Measurements from ENCODE around the gene CASKIN1.

The CASKIN1 gene

DNA sequence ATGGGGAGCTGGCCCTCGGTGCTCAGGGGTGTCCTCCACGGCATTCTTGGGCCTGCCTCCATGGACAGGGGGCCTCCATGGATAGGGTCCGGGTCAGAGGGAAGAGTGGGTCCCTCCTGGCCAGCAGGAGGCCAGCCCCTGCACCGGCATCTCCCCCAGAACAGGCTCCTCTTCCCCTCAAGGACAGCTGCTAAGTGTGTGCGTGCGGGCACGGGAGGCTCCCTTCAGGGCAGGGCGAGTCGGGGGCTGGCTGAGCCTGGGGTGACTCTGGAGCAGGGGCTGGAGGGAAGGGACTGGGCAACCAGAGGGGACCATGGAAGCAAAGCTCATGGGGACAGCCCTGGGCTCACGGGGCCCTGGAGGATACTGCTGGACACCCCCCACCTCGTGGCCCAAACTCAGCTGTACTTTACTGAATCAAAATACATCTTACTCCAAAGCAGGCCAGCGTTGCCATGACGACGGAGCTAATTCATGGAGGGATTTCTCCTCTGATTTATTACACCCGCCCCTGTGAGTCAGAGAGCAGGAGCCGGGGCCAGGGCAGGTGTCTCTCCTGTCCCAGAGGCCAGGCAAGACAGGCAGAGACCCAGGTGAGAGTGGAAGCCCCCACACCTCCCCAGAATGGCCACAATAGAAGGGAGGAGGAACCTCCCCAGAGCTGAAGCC lies 2.1 kb downstream of the CASKIN1 start:
- in situ Hi-C loops (cut with MboI; ENCODE audit: low sequenced_read_pairs) = no loop called here

DNA sequence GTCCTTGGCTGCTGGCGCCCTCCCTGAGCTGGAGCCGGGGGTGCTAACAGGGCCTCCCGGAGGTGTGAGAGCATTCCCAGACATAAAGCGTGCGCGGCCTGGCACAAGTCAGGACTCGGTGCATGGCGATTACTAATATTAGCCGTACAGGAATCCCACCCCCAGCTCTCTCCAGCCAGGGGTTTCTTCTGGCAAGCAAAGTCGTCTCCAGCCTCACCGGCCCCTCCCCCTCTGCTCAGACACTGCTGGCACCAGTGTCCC lies 5.0 kb downstream of the CASKIN1 start:
- in situ Hi-C loops (cut with MboI; ENCODE audit: low sequenced_read_pairs) = no loop called here

DNA sequence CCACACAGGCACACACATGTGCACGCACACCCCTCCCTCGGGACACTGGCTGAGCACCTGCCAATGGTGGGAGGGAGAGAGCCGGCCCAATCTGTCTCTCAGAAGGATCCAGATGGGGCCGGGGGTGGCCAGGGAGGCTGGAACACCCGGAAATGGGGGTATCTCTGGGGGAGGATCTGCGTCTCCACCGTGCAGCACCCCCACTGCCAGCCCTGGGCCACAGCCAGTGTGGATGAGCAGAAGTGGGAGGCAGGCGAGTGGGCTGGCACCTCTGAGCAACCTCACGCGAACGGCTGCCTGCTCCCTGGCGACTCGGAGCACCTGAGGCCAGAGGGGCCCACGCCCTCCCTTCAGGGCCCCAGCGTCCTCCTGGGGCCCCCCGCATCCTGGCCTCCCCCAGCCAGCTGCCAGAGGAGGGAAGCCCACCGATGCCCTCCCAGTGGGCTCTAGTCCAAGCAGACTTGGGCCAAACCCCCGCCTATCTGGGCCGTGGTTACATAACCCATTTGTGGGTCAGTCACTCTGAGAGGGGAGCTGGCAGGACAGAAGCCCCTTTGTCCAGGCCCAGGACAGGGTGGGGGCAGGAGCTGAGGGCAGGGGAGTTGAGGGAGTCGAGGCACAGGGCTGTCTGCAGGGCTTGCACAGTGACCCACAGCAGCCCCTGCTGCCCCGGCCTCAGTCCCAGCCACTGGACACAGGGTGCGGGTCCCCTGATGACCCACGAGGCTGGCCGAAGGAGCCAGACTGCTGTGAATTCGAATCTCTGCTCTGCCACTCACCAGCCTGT lies 5.6 kb downstream of the CASKIN1 start:
- in situ Hi-C loops (cut with MboI; ENCODE audit: low sequenced_read_pairs) = no loop called here

DNA sequence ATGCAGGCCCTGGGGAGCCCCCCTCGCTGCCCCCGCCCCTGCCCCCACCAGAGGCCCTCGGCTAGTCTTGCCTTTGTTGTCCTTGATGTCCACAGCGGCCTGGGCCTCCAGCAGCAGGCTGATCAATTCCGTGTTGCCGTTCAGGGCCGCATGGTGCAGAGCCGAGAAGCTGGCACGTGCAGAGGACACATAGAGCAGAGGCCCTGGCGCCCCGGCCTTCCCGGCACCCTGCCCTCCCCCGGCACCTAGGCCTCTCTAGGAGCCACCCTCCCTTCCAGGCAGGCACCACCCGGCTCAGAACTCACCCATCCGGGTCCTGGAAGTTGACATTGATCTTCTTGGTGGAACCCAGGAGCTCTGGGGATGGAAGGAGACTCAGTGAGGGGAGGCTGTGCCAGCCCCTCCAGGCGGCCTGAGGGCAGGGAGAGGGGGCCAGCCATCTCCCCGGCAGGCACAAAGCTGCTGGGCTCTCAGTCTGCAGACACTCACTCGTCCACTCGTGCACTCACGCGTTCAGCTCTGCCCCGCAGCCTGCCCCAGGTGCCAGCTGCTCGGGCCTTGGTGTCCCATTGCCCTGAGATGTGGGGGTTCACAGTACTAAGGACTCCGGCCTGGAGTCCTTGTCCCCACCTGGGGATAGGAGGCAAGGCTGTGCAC lies 6.3 kb downstream of the CASKIN1 start:
- in situ Hi-C loops (cut with MboI; ENCODE audit: low sequenced_read_pairs) = no loop called here

DNA sequence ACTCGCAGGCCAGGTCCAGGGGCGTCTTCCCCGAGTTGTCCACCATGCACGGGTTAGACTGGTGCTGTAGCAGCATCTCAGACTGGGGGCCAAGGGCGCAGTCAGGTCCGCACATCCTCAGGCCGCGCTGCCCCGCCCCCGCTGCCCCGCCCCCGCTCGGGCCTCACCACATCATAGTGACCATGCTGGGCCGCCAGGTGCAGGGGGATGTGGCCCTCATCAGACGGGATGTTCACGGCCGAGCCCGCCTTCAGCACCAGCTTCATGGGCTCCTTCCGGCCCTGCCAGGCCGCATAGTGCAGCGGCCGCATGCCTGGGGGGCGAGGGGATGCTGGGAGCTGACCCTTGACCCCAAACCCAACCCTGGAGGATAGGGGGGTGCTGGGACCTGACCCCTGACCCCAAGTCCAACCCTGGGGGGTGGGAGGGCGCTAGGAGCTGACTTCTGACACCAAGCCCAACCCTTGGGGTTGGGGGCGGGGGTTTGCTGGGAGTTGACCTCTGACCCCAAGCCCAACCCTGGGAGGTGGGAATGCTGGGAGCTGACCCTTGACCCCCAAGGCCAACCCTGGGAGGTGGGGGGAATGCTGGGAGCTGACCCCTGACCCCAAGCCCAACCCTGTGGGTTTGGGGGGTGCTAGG lies 7.0 kb downstream of the CASKIN1 start:
- in situ Hi-C loops (cut with MboI; ENCODE audit: low sequenced_read_pairs) = no loop called here

DNA sequence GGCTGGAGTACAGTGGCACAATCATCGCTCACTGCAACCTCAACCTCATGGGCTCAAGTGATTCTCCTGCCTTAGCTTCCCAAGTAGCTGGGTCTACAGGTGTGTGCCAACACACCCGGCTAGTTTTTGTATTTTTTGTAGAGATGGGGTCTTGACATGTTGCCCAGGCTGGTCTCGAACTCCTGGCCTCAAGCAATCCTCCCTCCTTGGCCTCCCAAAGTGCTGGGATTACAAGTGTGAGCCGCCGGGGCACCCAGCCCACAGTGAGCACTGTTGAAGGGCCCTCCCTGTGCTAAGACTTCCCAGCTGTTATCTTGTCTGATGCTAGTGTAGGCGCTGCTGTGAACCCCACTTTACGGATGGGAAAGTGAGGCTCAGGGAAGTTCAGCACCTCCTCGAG lies 8.0 kb downstream of the CASKIN1 start:
- in situ Hi-C loops (cut with MboI; ENCODE audit: low sequenced_read_pairs) = no loop called here

DNA sequence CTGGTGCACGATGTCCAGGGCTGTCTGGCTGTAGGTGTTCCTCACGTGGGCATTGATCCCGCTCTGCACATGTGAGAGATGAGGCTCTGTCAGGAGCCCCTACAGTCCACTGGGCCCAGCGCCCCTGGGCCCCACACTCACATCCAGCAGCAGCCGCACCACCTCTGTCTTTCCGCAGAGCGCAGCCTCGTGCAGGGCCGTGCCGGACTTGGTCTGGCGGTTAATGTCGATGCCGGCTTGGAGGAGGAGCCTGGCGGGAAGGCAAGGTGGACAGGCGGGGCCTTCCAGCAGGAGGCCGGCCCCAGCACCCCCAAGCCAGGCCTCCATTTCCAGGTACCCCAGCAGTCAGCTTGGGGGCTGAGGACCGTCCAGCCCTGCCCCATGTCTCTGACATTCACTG lies 9.2 kb downstream of the CASKIN1 start:
- in situ Hi-C loops (cut with MboI; ENCODE audit: low sequenced_read_pairs) = no loop called here

DNA sequence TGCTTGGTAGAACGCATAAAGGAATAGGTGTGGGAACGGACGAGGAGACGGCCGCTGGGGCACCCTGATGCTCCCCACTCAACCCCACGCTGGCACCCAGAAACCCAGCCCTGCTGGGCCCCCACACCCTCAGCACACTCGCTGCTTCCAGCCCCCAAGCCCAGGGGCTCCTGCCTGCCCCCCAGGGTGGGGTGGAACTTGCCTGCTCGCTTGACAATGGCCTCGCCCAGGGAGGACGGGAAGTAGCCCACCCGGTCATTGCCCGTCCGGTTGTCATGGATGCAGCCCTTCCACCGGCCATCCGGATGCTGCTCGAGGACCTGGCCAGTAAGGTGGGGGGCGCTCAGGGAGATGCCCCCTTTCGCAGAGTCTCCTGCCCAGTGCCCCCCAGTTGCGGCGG lies 9.9 kb downstream of the CASKIN1 start:
- in situ Hi-C loops (cut with MboI; ENCODE audit: low sequenced_read_pairs) = no loop called here

DNA sequence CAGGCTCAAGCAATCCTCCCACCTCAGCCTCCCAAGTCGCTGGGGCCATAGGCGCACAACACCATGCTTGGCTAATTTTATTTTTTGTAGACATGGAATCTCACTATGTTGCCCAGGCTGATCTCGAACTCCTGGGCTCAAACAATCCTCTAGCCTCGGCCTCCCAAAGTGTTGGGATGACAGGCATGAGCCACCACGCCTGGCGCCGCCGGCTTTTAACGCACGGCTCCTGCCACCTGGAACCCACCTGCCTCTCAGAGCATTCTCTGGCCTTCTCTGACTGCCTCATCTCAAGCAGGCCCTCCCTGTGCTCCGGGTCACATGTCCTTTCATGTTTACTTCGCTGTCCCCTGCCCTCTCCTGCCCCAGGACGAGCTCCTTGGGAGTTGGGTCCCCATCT lies 10.3 kb downstream of the CASKIN1 start:
- in situ Hi-C loops (cut with MboI; ENCODE audit: low sequenced_read_pairs) = no loop called here

DNA sequence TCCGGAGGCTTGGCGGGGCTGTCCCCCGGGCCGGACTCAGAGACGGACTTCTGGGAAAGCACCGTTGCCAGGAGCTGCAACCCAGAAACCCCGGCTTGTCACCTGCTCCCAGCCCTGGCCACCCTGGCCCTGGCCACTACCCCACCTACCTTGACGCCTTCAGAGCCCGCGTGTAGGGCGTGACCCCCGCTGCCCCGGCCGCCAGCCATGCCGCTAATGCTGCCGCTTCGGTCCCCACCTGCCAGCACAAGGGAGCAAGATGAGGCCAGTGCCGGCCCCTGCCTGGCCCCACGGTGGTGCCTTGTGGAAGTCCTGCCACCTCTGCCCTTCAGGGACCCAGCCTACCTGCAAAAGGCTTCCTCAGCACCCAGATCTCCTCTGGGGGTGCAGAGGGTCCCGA lies 11.4 kb downstream of the CASKIN1 start:
- in situ Hi-C loops (cut with MboI; ENCODE audit: low sequenced_read_pairs) = no loop called here

DNA sequence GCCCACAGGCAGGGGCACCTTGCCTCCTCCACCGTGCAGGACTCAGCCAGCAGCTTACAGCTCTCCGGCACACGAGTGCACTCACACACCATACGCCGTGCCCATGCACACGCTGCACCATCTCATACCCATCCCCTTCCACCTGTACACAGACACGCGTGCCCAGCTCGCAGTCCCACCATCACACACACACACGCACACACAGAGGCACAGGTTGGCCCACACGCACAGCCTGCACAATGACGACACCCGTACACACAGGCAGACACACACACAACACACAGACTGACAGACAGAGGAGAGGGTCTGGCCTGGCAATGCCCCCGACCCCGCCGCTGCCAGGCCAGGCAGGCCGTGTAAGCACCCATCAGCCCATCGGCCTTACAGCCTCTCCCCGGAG lies 12.1 kb downstream of the CASKIN1 start:
- in situ Hi-C loops (cut with MboI; ENCODE audit: low sequenced_read_pairs) = no loop called here

DNA sequence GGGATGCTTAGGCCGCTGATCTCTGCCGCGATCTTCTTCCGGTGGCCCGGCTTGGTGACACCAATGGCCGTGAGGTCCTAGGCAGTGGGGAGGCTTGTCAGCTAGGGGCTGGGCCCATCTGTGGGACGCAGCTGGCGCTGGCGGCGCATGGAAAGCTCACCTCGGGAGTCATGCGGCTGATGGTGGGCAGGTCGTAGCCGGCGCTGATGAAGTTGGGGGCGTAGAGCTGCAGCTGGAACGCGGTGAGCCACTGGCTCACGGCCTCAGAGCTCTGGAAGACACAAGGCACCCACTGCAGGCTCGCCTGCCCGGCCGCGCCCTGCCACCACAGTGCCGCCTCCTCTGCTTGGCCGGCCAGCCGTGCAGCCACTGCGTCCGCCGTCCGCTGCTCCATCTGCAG lies 12.7 kb downstream of the CASKIN1 start:
- in situ Hi-C loops (cut with MboI; ENCODE audit: low sequenced_read_pairs) = no loop called here

DNA sequence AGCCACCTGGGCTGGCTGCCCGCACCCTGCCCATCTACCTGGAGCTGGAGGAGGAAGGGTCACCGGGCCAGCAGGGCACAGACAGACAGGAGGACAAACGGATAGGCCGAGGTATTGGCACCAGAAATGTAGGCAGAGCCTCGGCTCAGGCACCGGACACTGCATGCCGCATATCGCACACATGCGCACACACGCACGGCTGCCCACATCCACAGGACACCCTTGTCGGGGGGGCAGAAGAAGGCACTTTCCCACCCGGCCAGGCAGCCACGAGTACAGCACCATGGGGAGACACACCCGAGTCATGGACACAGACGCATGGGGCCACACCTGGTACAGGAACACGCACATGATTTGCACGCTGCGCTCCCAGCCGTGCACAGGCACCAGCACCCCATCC lies 14.5 kb downstream of the CASKIN1 start:
- in situ Hi-C loops (cut with MboI; ENCODE audit: low sequenced_read_pairs) = no loop called here

DNA sequence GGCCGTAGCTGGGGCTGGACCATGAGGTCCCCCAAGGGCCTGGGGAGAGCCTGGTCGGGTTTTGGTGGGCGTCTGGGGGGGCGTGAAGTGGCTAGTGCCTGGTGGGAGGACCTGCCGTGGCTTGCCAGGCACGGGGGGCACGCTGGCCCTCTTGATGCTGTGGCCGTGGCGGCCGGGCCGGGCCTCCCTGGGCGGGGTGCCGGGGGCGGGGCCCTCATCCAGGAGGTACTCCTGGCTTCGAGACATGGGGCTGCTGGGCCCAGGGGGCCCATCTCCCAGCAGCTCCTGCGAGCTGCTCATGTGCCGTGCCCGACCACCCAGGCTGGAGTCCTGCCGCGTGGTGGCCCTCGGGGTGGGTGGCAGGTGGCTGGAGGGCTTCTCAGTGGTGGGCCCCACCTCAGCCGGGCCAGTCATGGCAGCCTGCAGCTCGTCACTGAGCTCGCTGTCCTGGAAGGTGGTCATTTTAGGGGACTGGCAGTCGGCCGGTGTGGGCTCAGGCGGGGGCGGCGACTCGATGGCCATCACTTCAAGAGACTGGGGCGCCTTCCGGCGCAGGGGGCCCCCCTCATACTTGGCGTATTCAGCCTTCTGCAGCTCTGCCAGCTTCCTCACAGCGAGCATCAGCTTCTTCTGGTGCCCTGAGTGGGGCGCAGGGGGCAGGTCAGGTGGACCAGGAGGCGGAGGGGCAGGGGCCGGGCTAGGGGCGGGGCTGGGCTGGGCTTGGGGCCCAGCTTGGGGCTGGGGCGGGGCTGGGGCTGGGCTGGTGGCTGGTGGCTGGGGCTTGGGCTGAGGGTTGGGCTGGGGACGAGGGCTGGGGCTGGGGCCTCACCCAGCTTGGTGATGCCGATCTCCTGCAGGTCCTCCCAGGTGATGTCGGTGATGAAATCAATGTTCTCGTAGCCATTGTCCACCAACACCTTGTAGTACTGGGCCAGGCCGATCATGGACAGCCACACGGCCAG lies 15.2 kb downstream of the CASKIN1 start:
- in situ Hi-C loops (cut with MboI; ENCODE audit: low sequenced_read_pairs) = no loop called here

DNA sequence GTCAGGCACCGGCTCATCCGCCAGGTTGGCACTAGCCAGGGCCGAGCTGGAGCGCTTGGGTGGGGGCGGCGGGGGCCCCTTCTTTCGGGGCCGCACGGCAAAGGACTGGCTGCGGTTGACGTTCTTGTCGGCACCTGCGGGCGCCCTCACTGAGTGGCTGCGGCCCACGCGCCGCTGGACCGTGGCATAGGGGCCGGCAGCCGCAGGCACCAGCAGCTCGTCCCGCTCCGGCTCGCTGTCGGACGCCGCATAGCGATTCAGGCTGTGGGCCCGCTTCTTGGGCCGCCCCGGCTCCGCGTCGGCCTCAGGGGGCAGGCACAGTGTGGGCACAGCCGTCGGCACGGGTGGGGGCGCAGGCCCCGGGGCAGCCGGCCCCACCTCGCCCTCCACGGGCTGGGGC lies 15.9 kb downstream of the CASKIN1 start:
- in situ Hi-C loops (cut with MboI; ENCODE audit: low sequenced_read_pairs) = no loop called here

DNA sequence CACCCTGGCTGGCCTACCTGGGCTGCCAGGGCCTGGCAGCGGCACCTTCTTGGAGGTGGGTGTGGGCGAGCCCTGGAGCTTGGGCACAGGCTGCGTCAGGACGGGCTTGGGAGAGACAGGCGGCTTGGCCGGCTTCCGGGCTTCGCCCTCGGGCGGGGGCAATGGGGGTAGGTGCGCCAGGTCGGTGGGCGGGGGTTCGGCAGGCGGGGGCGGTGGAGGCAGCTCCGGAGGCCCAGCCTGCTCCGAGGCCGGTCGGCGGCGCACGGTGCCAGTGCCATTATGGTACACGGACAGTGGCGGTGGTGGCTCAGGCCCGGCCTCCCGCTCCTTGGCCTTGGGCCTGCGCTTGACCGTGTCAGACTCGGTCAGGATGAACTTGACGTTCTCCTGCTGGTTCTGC lies 16.8 kb downstream of the CASKIN1 start:
- in situ Hi-C loops (cut with MboI; ENCODE audit: low sequenced_read_pairs) = no loop called here

DNA sequence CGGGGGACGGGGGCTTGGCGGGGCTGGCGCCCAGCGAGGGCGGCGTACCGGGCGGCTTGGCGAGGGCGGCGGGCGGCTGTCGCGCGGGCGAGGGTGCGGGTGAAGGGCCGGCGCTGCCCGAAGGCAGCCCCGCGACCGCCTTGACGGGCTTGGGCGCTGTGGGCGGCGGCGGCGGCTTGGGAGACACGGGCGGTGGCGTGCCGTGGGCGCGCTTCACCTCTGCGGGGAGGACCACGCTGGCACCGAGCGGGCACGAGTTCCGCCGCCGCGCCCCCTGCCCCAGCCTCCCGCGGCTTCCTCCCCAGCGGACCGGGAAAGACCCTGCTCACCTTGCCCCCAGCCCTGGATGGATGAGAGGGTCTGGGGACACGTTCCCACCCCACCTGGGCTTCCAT lies 17.3 kb downstream of the CASKIN1 start:
- in situ Hi-C loops (cut with MboI; ENCODE audit: low sequenced_read_pairs) = no loop called here

DNA sequence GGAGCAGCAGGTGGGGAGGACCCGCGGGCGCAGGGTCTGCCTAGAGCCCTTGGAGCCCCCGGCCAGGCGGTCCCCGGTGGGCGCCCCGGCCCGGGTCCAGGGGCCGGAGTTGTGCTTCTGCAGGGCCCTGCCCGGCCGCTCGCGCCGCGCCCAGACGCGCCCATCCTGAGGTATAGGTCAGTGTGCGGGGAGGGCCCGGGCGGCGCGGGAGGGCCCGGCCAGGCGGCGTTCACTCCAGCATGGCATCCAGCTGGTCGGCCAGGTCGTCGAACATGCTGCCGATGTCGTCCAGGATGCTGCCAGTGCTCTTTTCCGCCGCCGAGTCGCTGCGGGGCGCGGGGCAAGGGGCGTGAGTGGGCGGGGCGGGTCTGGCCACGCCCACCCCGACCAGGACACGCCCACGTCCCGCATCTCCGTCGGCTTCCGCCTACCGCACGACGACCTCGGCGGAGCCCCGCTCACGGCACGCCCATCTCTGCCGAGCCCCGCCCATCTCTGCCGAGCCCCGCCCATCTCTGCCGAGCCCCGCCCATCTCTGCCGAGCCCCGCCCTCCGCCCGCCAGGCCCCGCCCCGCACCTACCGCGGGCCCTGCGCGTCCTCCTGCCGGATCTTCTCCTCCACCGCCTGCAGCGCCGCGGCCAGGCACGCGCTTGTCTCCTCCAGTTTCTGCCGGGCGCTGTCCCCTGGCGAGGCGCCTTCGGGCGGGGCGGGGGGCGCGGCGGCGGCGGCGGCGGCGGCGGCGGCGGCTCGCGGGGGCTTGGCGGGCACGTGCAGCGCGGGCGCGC lies 17.9 kb downstream of the CASKIN1 start:
- in situ Hi-C loops (cut with MboI; ENCODE audit: low sequenced_read_pairs) = no loop called here

DNA sequence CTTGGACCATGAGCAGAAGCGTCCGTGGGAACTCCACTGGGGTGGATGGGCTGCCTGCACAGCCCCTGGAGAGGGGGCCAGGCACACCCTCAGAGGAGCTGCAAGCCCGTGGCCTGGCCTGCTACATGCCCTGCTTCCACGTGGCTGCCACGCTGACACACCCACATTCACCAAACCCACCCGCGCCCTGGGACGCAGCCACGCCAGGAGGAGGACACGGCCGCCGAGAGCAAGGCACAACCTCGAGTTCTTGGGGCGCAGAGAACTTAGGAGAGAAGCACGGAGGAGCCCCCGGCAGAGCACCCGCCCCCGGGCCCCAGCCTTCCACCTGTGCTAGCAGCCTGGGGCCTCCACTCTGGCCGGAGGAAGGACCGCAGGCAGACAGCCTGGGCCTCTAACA lies 18.8 kb downstream of the CASKIN1 start:
- in situ Hi-C loops (cut with MboI; ENCODE audit: low sequenced_read_pairs) = no loop called here

DNA sequence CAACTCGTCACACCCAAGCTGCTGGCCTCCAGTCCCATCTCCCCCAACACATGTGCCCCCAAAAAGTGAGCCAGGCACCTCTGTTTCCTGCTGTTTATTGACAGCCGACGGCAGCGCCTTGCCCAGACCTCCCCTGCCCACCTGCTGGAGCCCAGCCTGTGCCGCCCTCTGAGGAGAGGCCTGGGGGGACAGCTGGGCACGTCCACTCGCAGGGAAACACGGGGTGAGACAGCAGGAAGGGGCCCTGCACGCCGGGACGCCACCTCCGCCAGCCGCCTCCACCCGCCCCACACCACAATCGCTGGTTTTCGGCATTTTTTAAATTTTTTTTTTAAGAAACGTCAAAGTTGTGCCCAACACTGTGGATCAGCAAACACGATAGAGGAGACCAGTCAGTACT lies 19.3 kb downstream of the CASKIN1 start:
- in situ Hi-C loops (cut with MboI; ENCODE audit: low sequenced_read_pairs) = no loop called here
